Measurements from ENCODE around the gene GBP1.
"Not testable (repeated sequence)": the region's sequence is repeated elsewhere in the genome, so short reads cannot be mapped to it uniquely, and the experiment has no call there.

DNA sequence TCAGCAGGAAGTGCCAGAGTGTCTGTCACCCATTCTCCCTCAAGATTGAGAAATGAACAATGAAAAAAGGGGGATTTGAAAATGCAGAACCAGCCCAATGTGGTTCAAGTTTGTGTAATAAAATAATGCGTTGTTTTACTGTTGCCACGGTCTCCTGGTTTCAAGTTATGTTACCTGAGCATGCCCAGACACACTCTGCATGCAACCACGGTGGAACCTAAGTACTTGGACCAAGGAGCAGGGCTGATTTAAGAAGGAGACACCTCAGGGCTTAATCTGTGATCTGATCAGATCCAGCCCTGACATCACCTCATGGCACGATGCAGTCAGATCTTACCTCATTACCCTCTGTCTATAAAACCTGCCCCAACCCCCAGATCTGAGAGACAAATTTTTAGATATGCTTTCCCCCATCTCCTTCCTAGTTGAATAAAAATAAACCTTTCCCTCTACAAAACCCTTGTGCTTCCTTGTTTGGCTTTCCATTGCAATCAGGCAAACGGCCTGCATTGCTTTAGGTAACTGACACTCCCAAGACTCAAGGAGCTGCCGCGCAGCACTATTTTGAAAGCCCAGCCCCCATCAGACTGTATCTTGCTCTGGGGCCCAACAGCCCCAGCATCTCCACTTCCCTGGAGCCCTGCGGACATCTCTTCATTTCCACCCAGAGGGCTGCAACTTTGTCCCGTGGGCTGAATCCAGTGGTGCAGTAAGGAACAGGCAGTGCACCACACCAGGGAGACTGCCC, 14.9 kb downstream of the GBP1 start:
- TF ChIP-seq EZH2 (IDR thresholded peaks at IDR 0.05; ENCODE audit: insufficient read depth, poor library complexity, severe bottlenecking); EZH2phosphoT487 (IDR thresholded peaks at IDR 0.05; ENCODE audit: insufficient read depth, low read depth): not testable (repeated sequence)
